Hepatocyte (in vitro differentiated cells): Measurements from ENCODE around the gene PDZRN4. TPM values are rescaled to one million over a fixed set of nuclear protein-coding genes. Genes with fewer than 3 reads are reported as not detected.

Experiments used
- DNase-seq: peaks from one replicate; pipeline ENCODE4 v3.0.0-alpha.2; 2016; ENCODE audit warnings: low spot score
- H2AFZ ChIP-seq: fragments of 200-600 bp; sonication (generic); 2 replicates; pipeline ENCODE4 v1.6.0; 2016; ENCODE audit warnings: antibody characterized with exemption, mild to moderate bottlenecking
- H3K27ac ChIP-seq: fragments of 200-600 bp; sonication (generic); 2 replicates; pipeline ENCODE4 v1.5.1; 2016; ENCODE audit warnings: mild to moderate bottlenecking
- H3K27me3 ChIP-seq: fragments of 200-600 bp; sonication (generic); 2 replicates; pipeline ENCODE4 v1.6.1; 2016
- H3K36me3 ChIP-seq: fragments of 200-600 bp; sonication (generic); replicated peaks from 2 replicates; pipeline ENCODE4 v1.5.1; 2016; ENCODE audit warnings: low read depth; ENCODE audit not compliant: insufficient read depth
- H3K4me1 ChIP-seq: fragments of 200-600 bp; sonication (generic); 2 replicates; pipeline ENCODE4 v1.5.1; 2016; ENCODE audit warnings: mild to moderate bottlenecking, moderate library complexity; ENCODE audit not compliant: insufficient read depth
- H3K4me2 ChIP-seq: fragments of 200-600 bp; sonication (generic); 2 replicates; pipeline ENCODE4 v1.6.0; 2016
- H3K4me3 ChIP-seq: fragments of 200-600 bp; sonication (generic); 2 replicates; pipeline ENCODE4 v1.5.1; 2016; ENCODE audit warnings: mild to moderate bottlenecking
- H3K79me2 ChIP-seq: fragments of 200-600 bp; sonication (generic); 2 replicates; pipeline ENCODE4 v1.6.0; 2017; ENCODE audit warnings: mild to moderate bottlenecking
- H3K9me2 ChIP-seq: fragments of 200-600 bp; sonication (generic); replicated peaks from 2 replicates; pipeline ENCODE4 v1.6.0; 2017; ENCODE audit warnings: mild to moderate bottlenecking; ENCODE audit not compliant: insufficient read depth
- H3K9me3 ChIP-seq: fragments of 200-600 bp; sonication (generic); 2 replicates; pipeline ENCODE4 v1.5.1; 2016; ENCODE audit warnings: low read depth, mild to moderate bottlenecking
- H4K20me1 ChIP-seq: fragments of 200-600 bp; sonication (generic); 2 replicates; pipeline ENCODE4 v1.6.0; 2016; ENCODE audit warnings: mild to moderate bottlenecking; ENCODE audit not compliant: insufficient read depth, poor library complexity, severe bottlenecking
- CTCF ChIP-seq: fragments of 200-600 bp; sonication (generic); IDR thresholded peaks from 2 replicates; pipeline ENCODE4 v1.5.1; 2016; ENCODE audit warnings: antibody characterized with exemption, mild to moderate bottlenecking; ENCODE audit not compliant: poor library complexity
- EZH2 ChIP-seq: fragments of 200-600 bp; sonication (generic); IDR thresholded peaks from 2 replicates; pipeline ENCODE4 v1.6.1; 2016; ENCODE audit warnings: antibody characterized with exemption, mild to moderate bottlenecking, borderline replicate concordance
- EZH2phosphoT487 ChIP-seq: fragments of 200-600 bp; sonication (generic); IDR thresholded peaks from one replicate; pipeline ENCODE4 v1.6.1; 2018; ENCODE audit warnings: antibody characterized with exemption, mild to moderate bottlenecking, low read depth, moderate library complexity; ENCODE audit not compliant: unreplicated experiment, severe bottlenecking
- WGBS: methylation state at CpG from one replicate; pipeline ENCODE4 v1.1.6; 2016; ENCODE audit warnings: low lambda C conversion rate; ENCODE audit errors: missing lambda C conversion rate; 5-methylcytosine and 5-hydroxymethylcytosine counted together
- polyA plus RNA-seq: library from polyadenylated mRNA; unstranded; fragments of >200 nt; fragmentation: Nextera tagmentation; extraction: Ambion mirVana; gene quantifications from 2 replicates; pipeline ENCODE4 v1.2.1, GENCODE V29; 2016
- total RNA-seq: library from RNA; depleted of rRNA; stranded (reverse); fragments of >200 nt; gene quantifications from 2 replicates; pipeline ENCODE4 v1.2.3, GENCODE V29; 2014

The PDZRN4 gene
- total and polyA plus RNA-seq, 2 experiments from 2014 or later = 2.2 to 2.3 TPM

GRCh38 chr12:41465526-41465925, 277.4 kb downstream of the PDZRN4 start:
- Histone ChIP-seq H3K9me3 (no peaks in the 10 kb centered on the region), H3K4me3 (no peak overlapping the region), H3K4me1 (no peaks in the 10 kb centered on the region), H3K79me2 (no peaks in the 10 kb centered on the region), H2AFZ (no peak overlapping the region), H3K9me2 (no peaks in the 10 kb centered on the region), H3K4me2 (no peak overlapping the region), H3K27me3 (no peaks in the 10 kb centered on the region), H3K27ac (no peak overlapping the region), H4K20me1 (no peaks in the 10 kb centered on the region), H3K36me3 (no peaks in the 10 kb centered on the region)
- TF ChIP-seq EZH2 = no peak
- no peak for TF ChIP-seq CTCF
- no peak for TF ChIP-seq EZH2phosphoT487
- no peak for DNase-seq
- 47% methylated on average over 1 of the region's 1 CpG for WGBS

GRCh38 chr12:41466300-41466699, 278.2 kb downstream of the PDZRN4 start:
- Histone ChIP-seq H2AFZ (no peak overlapping the region), H3K9me2 (no peaks in the 10 kb centered on the region)
- 39% methylated on average over 4 of the region's 4 CpGs for WGBS

GRCh38 chr12:41466802-41467201, 278.7 kb downstream of the PDZRN4 start:
- peak; percentile 54 for DNase-seq

More at GRCh38 chr12:41466300-41466699, 278.2 kb downstream of the PDZRN4 start:
- no peak overlapping the region for H3K4me3 ChIP-seq
- no peaks in the 10 kb centered on the region for H3K4me1 ChIP-seq
- no peaks in the 10 kb centered on the region for H3K9me3 ChIP-seq
- no peaks in the 10 kb centered on the region for H3K27me3 ChIP-seq
- H3K4me2 ChIP-seq = no peak overlapping the region
- H3K36me3 ChIP-seq = no peaks in the 10 kb centered on the region
- H4K20me1 ChIP-seq = no peaks in the 10 kb centered on the region
- no peak overlapping the region for H3K27ac ChIP-seq
- DNase-seq = no peak
- H3K79me2 ChIP-seq = no peaks in the 10 kb centered on the region
- TF ChIP-seq CTCF (no peak), EZH2 (no peak)

More at GRCh38 chr12:41466802-41467201, 278.7 kb downstream of the PDZRN4 start:
- no peak overlapping the region for H2AFZ ChIP-seq
- H3K27ac ChIP-seq = no peak overlapping the region
- no peak overlapping the region for H3K4me2 ChIP-seq
- TF ChIP-seq EZH2phosphoT487 (no peak), EZH2 (no peak), CTCF (no peak)
- no peaks in the 10 kb centered on the region for H3K9me2 ChIP-seq
- no peaks in the 10 kb centered on the region for H3K36me3 ChIP-seq
- no peaks in the 10 kb centered on the region for H3K4me1 ChIP-seq
- no peak overlapping the region for H3K4me3 ChIP-seq
- 52% methylated on average over 5 of the region's 5 CpGs for WGBS
- no peaks in the 10 kb centered on the region for H3K9me3 ChIP-seq
- H3K79me2 ChIP-seq = no peaks in the 10 kb centered on the region
- H3K27me3 ChIP-seq = no peaks in the 10 kb centered on the region
- no peaks in the 10 kb centered on the region for H4K20me1 ChIP-seq
